A549 (cell line): ENCODE measurements around the gene SURF2. TPM values are rescaled to one million over a fixed set of nuclear protein-coding genes. Genes with fewer than 3 reads are reported as not detected.
A peak's percentile ranks its signal among the peaks of the same experiment; 100 is the strongest.

Experiments used
- ATAC-seq, 2 experiments: fragments of 200-7000 bp in 1 of 2; fragments of >200 bp in 1 of 2; cut with Nextera tagmentation in 1 of 2; cut with Tn5 transposase in 1 of 2; 3 replicates each; pipeline versions ENCODE4 v1.8.0 to v1.9.1; 2018 to 2020; ENCODE audit warnings: mild to moderate bottlenecking in 1 of 2, moderate library complexity in 1 of 2
- CTCF ChIA-PET: fragments of 300-600 bp; sonication (Branson Sonifier 250); formaldehyde crosslinking; extraction: SDS; loops from one replicate; lab custom pipeline; 2021; ENCODE audit warnings: antibody characterized with exemption, inconsistent platforms; lab: Yijun Ruan, JAX
- POLR2A ChIA-PET: fragments of 350-600 bp; formaldehyde crosslinking; extraction: SDS; loops from one replicate; lab custom pipeline; 2021; ENCODE audit warnings: antibody characterized with exemption, inconsistent platforms; lab: Yijun Ruan, JAX
- DNase-seq, 2 experiments: peaks; one replicate each; pipeline versions ENCODE4 v3.0.0 to v3.0.0-alpha.2; 2011 to 2016; ENCODE audit warnings: low read depth in 1 of 2, low spot score in 1 of 2
- FAIRE-seq: peaks from 2 replicates; lab custom pipeline; 2011; peaks lifted over from hg19 to GRCh38; lab: Jason Lieb, UNC
- H3K27ac ChIP-seq, 2 experiments: fragments of >200 bp; sonication (Bioruptor Twin); formaldehyde crosslinking; 3 replicates each; pipeline ENCODE4 v1.5.1; 2016 to 2017
- H3K4me1 ChIP-seq: fragments of >200 bp; sonication (Bioruptor Twin); formaldehyde crosslinking; 3 replicates; pipeline ENCODE4 v1.6.1; 2016
- H3K4me2 ChIP-seq: fragments of >200 bp; sonication (Bioruptor Twin); formaldehyde crosslinking; 3 replicates; pipeline ENCODE4 v1.6.1; 2016
- H3K4me3 ChIP-seq: fragments of >200 bp; sonication (Bioruptor Twin); formaldehyde crosslinking; 3 replicates; pipeline ENCODE4 v1.5.1; 2016
- H3K9me3 ChIP-seq: fragments of >200 bp; sonication (Bioruptor Twin); formaldehyde crosslinking; 3 replicates; pipeline ENCODE4 v1.6.1; 2016
- ATOH8 ChIP-seq: fragments of 250-450 bp; sonication (Bioruptor Pico); IDR thresholded peaks from 2 replicates; pipeline ENCODE4 v1.5.0; 2020; ENCODE audit warnings: low read depth, mild to moderate bottlenecking, moderate library complexity
- BCL3 ChIP-seq: fragments of >200 bp; sonication (Bioruptor Twin); formaldehyde crosslinking; IDR thresholded peaks from 3 replicates; pipeline ENCODE4 v1.6.1; 2016
- CBX2 ChIP-seq: fragments of 200-600 bp; sonication (generic); IDR thresholded peaks from 2 replicates; pipeline ENCODE4 v1.6.1; 2016; ENCODE audit warnings: low read depth, mild to moderate bottlenecking, borderline replicate concordance
- CBX8 ChIP-seq: fragments of 200-600 bp; sonication (generic); IDR thresholded peaks from 2 replicates; pipeline ENCODE4 v1.6.1; 2016
- EHF ChIP-seq: fragments of 250-450 bp; sonication (Bioruptor Pico); IDR thresholded peaks from 2 replicates; pipeline ENCODE4 v1.5.0; 2020; ENCODE audit warnings: mild to moderate bottlenecking
- ESRRA ChIP-seq: fragments of 150-350 bp; IDR thresholded peaks from 2 replicates; pipeline ENCODE4 v1.6.1; 2014; ENCODE audit warnings: mild to moderate bottlenecking, low read length, borderline replicate concordance
- JUN ChIP-seq, 2 experiments: fragments of >200 bp; sonication (Bioruptor Twin); formaldehyde crosslinking; IDR thresholded peaks; 2 replicates in 1 of 2; 3 replicates in 1 of 2; pipeline ENCODE4 v1.6.1; 2016 to 2017
- NFE2L2 ChIP-seq: fragments of 150-350 bp; conservative IDR thresholded peaks from 2 replicates; pipeline ENCODE4 v1.6.1; 2014; ENCODE audit warnings: low read length
- NR3C1 ChIP-seq: fragments of >200 bp; sonication (Bioruptor Twin); formaldehyde crosslinking; IDR thresholded peaks from 3 replicates; pipeline ENCODE4 v1.6.1; 2017
- POLR2A ChIP-seq: IDR thresholded peaks from 2 replicates; pipeline ENCODE4 v1.6.1; 2012; ENCODE audit warnings: mild to moderate bottlenecking, low read length
- POLR2AphosphoS2 ChIP-seq: conservative IDR thresholded peaks from 2 replicates; pipeline ENCODE4 v1.6.1; 2012; ENCODE audit warnings: low read length, improper control_type of control experiment, inconsistent platforms
- RARB ChIP-seq: fragments of 250-450 bp; sonication (Bioruptor Pico); IDR thresholded peaks from 2 replicates; pipeline ENCODE4 v1.8.0; 2021; ENCODE audit warnings: mild to moderate bottlenecking, moderate library complexity
- SREBF2 ChIP-seq: fragments of 450-650 bp; IDR thresholded peaks from 2 replicates; pipeline ENCODE4 v1.6.1; 2014; ENCODE audit warnings: mild to moderate bottlenecking, moderate library complexity
- ZC3H11A ChIP-seq: fragments of 450-650 bp; IDR thresholded peaks from 2 replicates; pipeline ENCODE4 v1.6.1; 2014; ENCODE audit warnings: antibody characterized with exemption, mild to moderate bottlenecking
- ZNF302 ChIP-seq: fragments of 250-450 bp; sonication (Bioruptor Pico); IDR thresholded peaks from 2 replicates; pipeline ENCODE4 v1.9.0; 2021; ENCODE audit warnings: inconsistent platforms, mild to moderate bottlenecking, moderate library complexity
- WGBS: methylation state at CpG from one replicate; pipeline ENCODE4 v1.1.6; 2017; ENCODE audit errors: missing lambda C conversion rate; 5-methylcytosine and 5-hydroxymethylcytosine counted together
- polyA plus RNA-seq, 4 experiments: library from polyadenylated mRNA; depleted of rRNA in 3 of 4; stranded (reverse); fragments of >200 nt; fragmentation: RNase III in 1 of 4; extraction: RNeasy Plus Mini Kit Qiagen cat#74134 plus additional on column Dnase treatment in 1 of 4; gene quantifications; 2 replicates in 3 of 4; 3 replicates in 1 of 4; pipeline ENCODE4 v1.2.3, GENCODE V29; 2011 to 2017
- TF ChIP-seq, protein P1 (sequence below): fragments of >200 bp; sonication (Bioruptor Twin); formaldehyde crosslinking; IDR thresholded peaks from 2 replicates; pipeline ENCODE4 v1.6.1; 2016
- TF ChIP-seq, protein P2 (sequence below): IDR thresholded peaks from 2 replicates; pipeline ENCODE4 v1.6.1; 2012; ENCODE audit warnings: low read depth, borderline replicate concordance
- TF ChIP-seq, protein P3 (sequence below): IDR thresholded peaks from 2 replicates; pipeline ENCODE4 v1.6.1; 2012

Gene SURF2
- polyA plus RNA-seq, 2 of the 4 experiments (the other 2 are of a cell fraction), result 25.2 to 34.9 TPM

GRCh38 chr9:133352635-133353340 is 3.6 kb upstream of the SURF2 start:
- TF ChIP-seq, protein P1, sequence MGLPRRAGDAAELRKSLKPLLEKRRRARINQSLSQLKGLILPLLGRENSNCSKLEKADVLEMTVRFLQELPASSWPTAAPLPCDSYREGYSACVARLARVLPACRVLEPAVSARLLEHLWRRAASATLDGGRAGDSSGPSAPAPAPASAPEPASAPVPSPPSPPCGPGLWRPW, result no peak
- no peak for TF ChIP-seq NR3C1
- TF ChIP-seq CBX2, result no peak
- TF ChIP-seq, protein P2, sequence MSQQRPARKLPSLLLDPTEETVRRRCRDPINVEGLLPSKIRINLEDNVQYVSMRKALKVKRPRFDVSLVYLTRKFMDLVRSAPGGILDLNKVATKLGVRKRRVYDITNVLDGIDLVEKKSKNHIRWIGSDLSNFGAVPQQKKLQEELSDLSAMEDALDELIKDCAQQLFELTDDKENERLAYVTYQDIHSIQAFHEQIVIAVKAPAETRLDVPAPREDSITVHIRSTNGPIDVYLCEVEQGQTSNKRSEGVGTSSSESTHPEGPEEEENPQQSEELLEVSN, result no peak
- TF ChIP-seq CBX8, result no peak
- TF ChIP-seq NFE2L2, result no peak
- TF ChIP-seq ESRRA, result no peak
- TF ChIP-seq EHF (CRISPR knock-in tag), result no peak
- no peak for TF ChIP-seq ZNF302 (CRISPR knock-in tag)
- TF ChIP-seq POLR2AphosphoS2, result no peak
- no peak for TF ChIP-seq BCL3
- TF ChIP-seq JUN (IDR thresholded peaks at IDR 0.05), result peak in 1 of 2 experiments; percentile 28; a peak in 1 of 5 replicates
- TF ChIP-seq POLR2A, result peak; percentile 15; the same call in 1 of the 2 replicates
- TF ChIP-seq RARB (CRISPR knock-in tag), result no peak
- no peak for TF ChIP-seq SREBF2
- H3K27ac ChIP-seq, result no peak overlapping the region
- ATAC-seq, result no peak
- ChIA-PET POLR2A (interaction anchor here (1.1 kb wide), 1 partner anchor 167 kb away, joined by 3 read pairs; no protein-coding TSS in a partner anchor), CTCF (interaction anchor here (0.9 to 7.5 kb wide), 4 partner anchors 11 to 134 kb away, joined by 3 to 59 read pairs (median 4); no protein-coding TSS in a partner anchor)
- 86% methylated on average over 8 of the region's 8 CpGs for WGBS
- H3K4me3 ChIP-seq, result no peak overlapping the region
- H3K4me1 ChIP-seq, result peaks cover 24% of the 10 kb centered on the region; the same call in 2 of the 3 replicates
- no peak for DNase-seq
- H3K4me2 ChIP-seq, result no peak overlapping the region
- FAIRE-seq, result no peak
- H3K9me3 ChIP-seq, result no peaks in the 10 kb centered on the region

DNA sequence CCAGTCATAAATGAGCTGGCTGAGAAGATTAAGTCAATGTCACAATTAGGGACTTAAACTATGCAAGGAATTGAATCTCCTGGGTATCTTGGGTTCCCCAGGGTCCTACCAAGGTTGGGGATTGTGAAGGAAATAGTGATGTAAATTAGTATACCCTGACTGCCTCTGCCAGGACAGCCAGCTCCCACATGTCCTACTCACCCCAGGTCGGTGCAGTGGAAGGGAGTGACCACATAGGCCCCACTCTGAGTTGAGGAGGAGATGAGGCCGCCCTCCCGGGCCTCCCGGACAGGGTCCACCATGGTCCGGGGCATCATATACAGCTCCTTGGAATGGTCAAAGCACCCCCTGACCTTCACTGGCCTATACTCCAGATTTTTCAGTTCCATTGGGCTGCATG is 2.8 kb upstream of the SURF2 start:
- H3K27ac ChIP-seq, result no peak overlapping the region
- FAIRE-seq (no peak), ATAC-seq (peak in 1 of 2 experiments; percentile 2; a peak in 2 of 6 replicates), DNase-seq (no peak)
- WGBS, result 96% methylated on average over 4 of the region's 5 CpGs
- no peak overlapping the region for H3K4me2 ChIP-seq
- peaks cover 26% of the 10 kb centered on the region; the same call in 2 of the 3 replicates for H3K4me1 ChIP-seq
- ChIA-PET POLR2A (interaction anchor here (1.1 kb wide), 1 partner anchor 168 kb away, joined by 3 read pairs; no protein-coding TSS in a partner anchor), CTCF (interaction anchor here (0.9 to 7.5 kb wide), 2 partner anchors 10 to 11 kb away, joined by 5 to 59 read pairs; no protein-coding TSS in a partner anchor)
- H3K9me3 ChIP-seq, result no peaks in the 10 kb centered on the region
- TF ChIP-seq CBX8, result no peak
- no peak for TF ChIP-seq ZNF302 (CRISPR knock-in tag)
- no peak for TF ChIP-seq EHF (CRISPR knock-in tag)
- TF ChIP-seq JUN (IDR thresholded peaks at IDR 0.05), result 0 out of 5 replicates have a peak, but pooled peaks have one; percentile 7 to 14
- no peak for TF ChIP-seq ATOH8 (CRISPR knock-in tag)
- TF ChIP-seq, protein P3, sequence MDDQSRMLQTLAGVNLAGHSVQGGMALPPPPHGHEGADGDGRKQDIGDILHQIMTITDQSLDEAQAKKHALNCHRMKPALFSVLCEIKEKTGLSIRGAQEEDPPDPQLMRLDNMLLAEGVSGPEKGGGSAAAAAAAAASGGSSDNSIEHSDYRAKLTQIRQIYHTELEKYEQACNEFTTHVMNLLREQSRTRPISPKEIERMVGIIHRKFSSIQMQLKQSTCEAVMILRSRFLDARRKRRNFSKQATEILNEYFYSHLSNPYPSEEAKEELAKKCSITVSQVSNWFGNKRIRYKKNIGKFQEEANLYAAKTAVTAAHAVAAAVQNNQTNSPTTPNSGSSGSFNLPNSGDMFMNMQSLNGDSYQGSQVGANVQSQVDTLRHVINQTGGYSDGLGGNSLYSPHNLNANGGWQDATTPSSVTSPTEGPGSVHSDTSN, result 0 out of 2 replicates have a peak, but pooled peaks have one; percentile 41
- no peak for TF ChIP-seq ZC3H11A
- no peak for TF ChIP-seq NFE2L2
- no peak overlapping the region for H3K4me3 ChIP-seq
